HG03175 (cell line): Measurements from ENCODE around the gene CCNQ.
A peak's percentile ranks its signal among the peaks of the same experiment; 100 is the strongest.

Experiments used
- ATAC-seq: cut with Tn5 transposase; IDR thresholded peaks from one replicate; pipeline ENCODE4 v1.9.1; 2021; ENCODE audit warnings: mild to moderate bottlenecking, moderate library complexity; ENCODE audit not compliant: unreplicated experiment

The CCNQ gene

GRCh38 chrX:153599192-153600031 is 473 bp upstream of the CCNQ start:
- peak; percentile 89 for ATAC-seq

GRCh38 chrX:153596981-153597750 is 1.8 kb downstream of the CCNQ start:
- ATAC-seq, result no peak

GRCh38 chrX:153595859-153596857 is 2.8 kb downstream of the CCNQ start:
- no peak for ATAC-seq

- ATAC-seq, result no peak
Measured at GRCh38 chrX:153595387-153595786, 3.6 kb downstream of the CCNQ start.

GRCh38 chrX:153593811-153594500 is 5.0 kb downstream of the CCNQ start:
- no peak for ATAC-seq

GRCh38 chrX:153592966-153593688 is 5.8 kb downstream of the CCNQ start:
- ATAC-seq, result no peak

- no peak for ATAC-seq
Measured at GRCh38 chrX:153592091-153592833, 6.7 kb downstream of the CCNQ start.

GRCh38 chrX:153590961-153591956 is 7.7 kb downstream of the CCNQ start:
- no peak for ATAC-seq

GRCh38 chrX:153588782-153589446 is 10.0 kb downstream of the CCNQ start:
- ATAC-seq, result no peak

GRCh38 chrX:153588021-153588781 is 10.7 kb downstream of the CCNQ start:
- ATAC-seq, result no peak

GRCh38 chrX:153587342-153587741 is 11.6 kb downstream of the CCNQ start:
- no peak for ATAC-seq

GRCh38 chrX:153585827-153586226 is 13.1 kb downstream of the CCNQ start:
- no peak for ATAC-seq

- no peak for ATAC-seq
Measured at GRCh38 chrX:153583433-153583832, 15.5 kb downstream of the CCNQ start.

- peak; percentile 96 for ATAC-seq
Measured at GRCh38 chrX:153582896-153583295, 16.0 kb downstream of the CCNQ start.

- ATAC-seq, result no peak
Measured at GRCh38 chrX:153580700-153581386, 18.1 kb downstream of the CCNQ start.

GRCh38 chrX:153578889-153579288 is 20.1 kb downstream of the CCNQ start:
- no peak for ATAC-seq
